Astrocyte of the hippocampus (primary cell): Measurements from ENCODE around the gene RAB11FIP5.

Experiments
- DNase-seq: peaks from one replicate; pipeline ENCODE4 v3.0.0; 2011; ENCODE audit warnings: low read depth, low spot score

RAB11FIP5 gene

DNA sequence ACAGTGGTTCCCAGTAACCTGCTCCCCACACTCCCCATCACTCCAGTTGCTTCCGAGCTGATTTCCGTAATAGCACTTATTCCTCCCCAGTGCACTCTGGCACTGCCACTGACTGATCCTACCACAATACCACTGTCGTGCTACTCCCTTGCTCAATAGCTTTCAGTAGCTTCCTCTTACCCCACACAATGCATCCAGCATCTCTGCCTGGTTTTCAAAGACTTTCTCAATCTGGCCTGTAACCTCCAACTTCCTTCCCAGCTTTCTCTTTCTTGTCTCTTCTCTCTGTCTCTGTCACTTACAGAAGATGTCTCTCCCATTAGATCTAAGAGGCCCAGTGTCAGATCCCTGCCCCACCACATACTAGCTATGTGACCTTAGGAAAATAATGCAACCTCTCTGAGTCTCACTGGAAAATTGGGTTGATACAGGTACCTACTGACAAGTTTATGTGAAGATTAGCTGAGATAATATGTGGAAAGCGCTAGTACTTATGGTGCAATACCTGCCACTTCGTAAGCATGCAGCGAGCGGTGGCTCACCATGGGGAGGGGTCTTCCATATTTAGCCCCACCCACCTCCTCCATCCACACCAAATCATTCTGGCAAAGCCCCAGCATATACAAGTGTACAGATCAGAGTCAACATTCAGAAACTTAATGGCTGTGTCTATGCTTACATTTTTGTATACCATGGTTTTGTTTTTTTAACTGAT lies 77.9 kb downstream of the RAB11FIP5 start:
- DNase-seq: no peak

DNA sequence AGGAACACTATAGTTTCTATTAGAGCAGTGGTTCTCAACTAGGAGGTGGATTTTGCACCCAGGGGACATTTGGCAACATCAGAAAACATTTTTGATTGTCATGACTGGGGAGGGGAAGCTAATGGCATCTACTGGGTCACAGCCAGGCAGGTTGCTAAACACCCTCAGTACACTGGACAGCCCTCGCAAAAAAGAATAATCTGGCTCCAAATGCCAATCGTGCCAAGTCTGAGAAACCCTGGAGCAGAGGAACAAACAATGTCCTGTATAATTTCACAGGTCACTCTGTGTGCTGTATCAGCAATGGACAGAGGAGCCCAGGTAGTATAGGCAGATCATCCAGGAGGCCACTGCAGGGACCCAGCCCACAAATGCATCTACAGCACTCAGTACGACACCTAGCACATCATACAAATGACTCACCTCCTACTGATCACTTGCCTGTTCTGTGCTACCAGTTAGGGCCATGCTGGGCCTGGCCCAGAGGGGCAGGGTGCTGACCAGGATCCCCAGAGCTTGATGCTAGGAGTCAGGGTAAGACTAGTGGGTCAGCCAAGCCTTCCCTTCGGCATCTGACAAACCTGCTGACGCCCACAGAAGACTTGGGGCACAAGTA lies 78.9 kb downstream of the RAB11FIP5 start:
- DNase-seq: no peak

DNA sequence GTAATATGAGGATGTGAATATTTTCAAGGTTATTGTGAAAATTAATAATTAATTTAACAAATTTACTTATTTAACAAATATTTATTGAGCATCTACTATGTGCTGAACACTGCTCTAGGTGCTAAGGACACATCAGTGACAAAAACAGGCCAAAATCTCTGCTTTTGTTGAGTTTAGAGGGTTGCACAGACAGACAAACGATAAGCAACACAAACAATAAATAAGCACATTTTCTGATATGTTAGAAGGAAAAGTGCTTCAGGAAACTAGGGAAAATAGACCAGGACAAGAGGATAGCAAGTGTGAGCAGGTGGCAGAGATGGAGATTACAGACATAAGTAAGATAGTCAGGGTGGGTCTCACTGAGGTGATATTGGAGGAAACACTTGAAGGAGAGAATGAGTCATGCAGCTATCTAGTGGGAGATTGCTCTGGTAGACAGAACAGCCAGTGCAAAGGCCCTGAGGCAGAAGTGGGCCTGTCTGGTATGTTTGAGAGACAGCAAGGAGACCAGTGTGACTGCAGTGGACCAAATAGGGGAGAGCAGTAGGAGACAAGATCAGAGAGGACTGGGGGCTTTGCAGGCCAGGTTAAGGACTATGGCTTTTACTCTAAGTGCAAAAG lies 79.5 kb downstream of the RAB11FIP5 start:
- no peak for DNase-seq

GRCh38 chr2:73032702-73033097 lies 80.0 kb downstream of the RAB11FIP5 start:
- DNase-seq: no peak

GRCh38 chr2:73031725-73032701 lies 80.7 kb downstream of the RAB11FIP5 start:
- no peak for DNase-seq

- no peak for DNase-seq
These were observed 81.6 kb downstream of the RAB11FIP5 start for GRCh38 chr2:73031095-73031678.

- no peak for DNase-seq
These were observed 83.9 kb downstream of the RAB11FIP5 start for GRCh38 chr2:73028841-73029240.

DNA sequence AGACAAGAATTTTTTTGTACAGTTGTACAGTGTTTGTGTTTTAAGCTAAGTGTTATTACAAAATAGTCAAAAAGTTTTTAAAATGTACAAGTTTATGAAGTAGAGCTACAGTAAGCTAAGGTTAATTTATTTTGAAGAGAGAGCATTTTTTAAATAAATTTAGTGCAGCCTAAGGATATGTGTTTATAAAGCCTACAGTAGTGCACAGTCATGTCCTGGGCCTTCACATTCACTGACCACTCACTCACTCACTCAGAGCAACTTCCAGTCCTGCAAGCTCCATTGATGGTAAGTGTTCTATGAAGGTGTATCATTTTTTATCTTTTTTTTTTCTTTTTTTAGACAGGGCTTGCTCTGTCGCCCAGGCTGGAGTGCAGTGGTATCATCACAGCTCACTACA lies 85.4 kb downstream of the RAB11FIP5 start:
- no peak for DNase-seq

GRCh38 chr2:73023497-73023896 lies 89.3 kb downstream of the RAB11FIP5 start:
- DNase-seq: no peak
